Epithelial cell of proximal tubule (primary cell): ENCODE measurements around the gene ATOSA. TPM values are rescaled to one million over a fixed set of nuclear protein-coding genes. Genes with fewer than 3 reads are reported as not detected.

Experiments used
- DNase-seq: peaks from one replicate; pipeline ENCODE4 v3.0.0-alpha.2; 2011; ENCODE audit warnings: low read depth
- H3K4me3 ChIP-seq: 2 replicates; pipeline ENCODE4 v1.5.1; 2011; ENCODE audit warnings: low read depth, mild to moderate bottlenecking, low read length
- total RNA-seq: library from RNA; depleted of rRNA; stranded (reverse); fragments of >200 nt; gene quantifications from 2 replicates; pipeline ENCODE4 v1.2.3, GENCODE V29; 2015
- TF ChIP-seq, protein P1 (sequence below): conservative IDR thresholded peaks from 2 replicates; pipeline ENCODE4 v1.5.1; 2012; ENCODE audit warnings: low read depth, mild to moderate bottlenecking, low read length

ATOSA gene
- total RNA-seq, 1 donor from 2014 or later: 5.4 TPM

- no peak overlapping the region for H3K4me3 ChIP-seq
- DNase-seq: no peak
- TF ChIP-seq, protein P1, sequence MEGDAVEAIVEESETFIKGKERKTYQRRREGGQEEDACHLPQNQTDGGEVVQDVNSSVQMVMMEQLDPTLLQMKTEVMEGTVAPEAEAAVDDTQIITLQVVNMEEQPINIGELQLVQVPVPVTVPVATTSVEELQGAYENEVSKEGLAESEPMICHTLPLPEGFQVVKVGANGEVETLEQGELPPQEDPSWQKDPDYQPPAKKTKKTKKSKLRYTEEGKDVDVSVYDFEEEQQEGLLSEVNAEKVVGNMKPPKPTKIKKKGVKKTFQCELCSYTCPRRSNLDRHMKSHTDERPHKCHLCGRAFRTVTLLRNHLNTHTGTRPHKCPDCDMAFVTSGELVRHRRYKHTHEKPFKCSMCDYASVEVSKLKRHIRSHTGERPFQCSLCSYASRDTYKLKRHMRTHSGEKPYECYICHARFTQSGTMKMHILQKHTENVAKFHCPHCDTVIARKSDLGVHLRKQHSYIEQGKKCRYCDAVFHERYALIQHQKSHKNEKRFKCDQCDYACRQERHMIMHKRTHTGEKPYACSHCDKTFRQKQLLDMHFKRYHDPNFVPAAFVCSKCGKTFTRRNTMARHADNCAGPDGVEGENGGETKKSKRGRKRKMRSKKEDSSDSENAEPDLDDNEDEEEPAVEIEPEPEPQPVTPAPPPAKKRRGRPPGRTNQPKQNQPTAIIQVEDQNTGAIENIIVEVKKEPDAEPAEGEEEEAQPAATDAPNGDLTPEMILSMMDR: no peak
These were observed 36.5 kb downstream of the ATOSA start for GRCh38 chr15:52642386-52643361.

DNA sequence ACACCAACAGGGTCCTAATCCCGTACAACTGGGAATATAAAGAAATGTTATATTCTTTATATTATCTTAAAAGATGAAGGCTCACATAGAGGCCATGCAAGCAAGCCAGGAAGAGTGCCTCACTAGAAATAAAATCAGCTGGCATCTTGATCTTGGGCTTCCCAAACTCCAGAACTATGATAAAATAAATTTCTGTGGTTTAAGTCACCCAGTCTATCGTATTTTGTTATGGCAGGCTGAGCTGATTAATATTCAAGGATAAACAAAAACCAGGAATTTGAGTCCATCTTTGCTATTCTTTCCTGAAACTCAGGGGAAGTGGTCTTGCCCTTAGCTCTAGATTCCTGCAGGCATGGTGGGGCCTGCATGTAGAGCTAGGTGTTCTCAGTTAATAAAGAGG, 42.7 kb downstream of the ATOSA start:
- no peak for DNase-seq
- TF ChIP-seq, protein P1: no peak
- H3K4me3 ChIP-seq: no peak overlapping the region

DNA sequence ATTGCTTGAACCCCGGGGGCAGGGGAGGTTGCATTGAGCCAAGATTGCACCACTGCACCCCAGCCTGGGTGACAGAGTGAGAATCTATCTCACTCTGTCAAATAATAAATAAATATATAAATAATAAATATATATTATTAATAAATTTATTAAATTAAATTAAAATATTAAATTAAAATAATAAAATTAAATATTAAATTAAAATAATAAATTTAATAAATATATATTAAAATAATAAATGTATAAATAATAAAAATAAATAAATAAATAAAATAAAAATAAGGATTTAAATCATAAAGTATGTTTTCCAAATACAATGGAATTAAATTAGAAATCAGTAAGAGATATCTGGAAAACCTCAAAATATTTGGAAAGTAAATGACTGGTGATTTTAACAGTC, 43.3 kb downstream of the ATOSA start:
- TF ChIP-seq, protein P1: no peak
- DNase-seq: no peak
- H3K4me3 ChIP-seq: no peak overlapping the region

Other genes starting within 250 kb of the ATOSA start
- 11.8 and 15.7 TPM in 2 replicates for gene MYO5A, start 150.5 kb downstream of the ATOSA start, total RNA-seq
- gene ARPP19, start 110.4 kb downstream of the ATOSA start, total RNA-seq: 104 and 118 TPM in 2 replicates
- gene ONECUT1, start 110.9 kb upstream of the ATOSA start, total RNA-seq: not detected in 2 replicates